DOHH2 (cell line): ENCODE results near the gene ZNF507.
"Not testable (repeated sequence)": the region's sequence is repeated elsewhere in the genome, so short reads cannot be mapped to it uniquely, and the experiment has no call there.

Experiments
- H3F3A ChIP-seq: fragments of 200-600 bp; sonication (generic), shearing (Covaris generic); 2 replicates; pipeline ENCODE4 v1.6.0; 2016; ENCODE audit warnings: antibody characterized with exemption, mild to moderate bottlenecking; ENCODE audit not compliant: control insufficient read depth, insufficient read depth
- H3K27ac ChIP-seq: fragments of 200-600 bp; sonication (generic); 2 replicates; pipeline ENCODE4 v1.5.1; 2014; ENCODE audit warnings: low read depth, mild to moderate bottlenecking, low read length, moderate library complexity
- H3K27me3 ChIP-seq: fragments of 200-600 bp; sonication (generic); 2 replicates; pipeline ENCODE4 v1.6.1; 2014; ENCODE audit warnings: mild to moderate bottlenecking, low read length, mixed read lengths; ENCODE audit not compliant: control insufficient read depth
- H3K36me3 ChIP-seq: fragments of 200-600 bp; sonication (generic); 2 replicates; pipeline ENCODE4 v1.6.1; 2014; ENCODE audit warnings: mild to moderate bottlenecking, low read length, moderate library complexity, mixed read lengths; ENCODE audit not compliant: control insufficient read depth
- H3K4me1 ChIP-seq: fragments of 200-600 bp; sonication (generic); 2 replicates; pipeline ENCODE4 v1.6.1; 2014; ENCODE audit warnings: mild to moderate bottlenecking, low read length, mixed read lengths; ENCODE audit not compliant: control insufficient read depth
- H3K4me2 ChIP-seq: fragments of 200-600 bp; sonication (generic); 2 replicates; pipeline ENCODE4 v1.6.0; 2014; ENCODE audit warnings: mild to moderate bottlenecking, low read length, moderate library complexity
- H3K4me3 ChIP-seq: fragments of 200-600 bp; sonication (generic); 2 replicates; pipeline ENCODE4 v1.5.1; 2014; ENCODE audit warnings: mild to moderate bottlenecking, low read length, mixed read lengths
- H3K79me2 ChIP-seq: fragments of 200-600 bp; sonication (generic); 2 replicates; pipeline ENCODE4 v1.6.1; 2014; ENCODE audit warnings: mild to moderate bottlenecking, low read length, mixed read lengths; ENCODE audit not compliant: control insufficient read depth
- H3K9me2 ChIP-seq: fragments of 200-600 bp; sonication (generic); replicated peaks from 2 replicates; pipeline ENCODE4 v1.6.1; 2014; ENCODE audit warnings: mild to moderate bottlenecking, low read length, mixed read lengths; ENCODE audit not compliant: control insufficient read depth
- H3K9me3 ChIP-seq: fragments of 200-600 bp; sonication (generic); 2 replicates; pipeline ENCODE4 v1.6.1; 2014; ENCODE audit warnings: antibody characterized with exemption, low read length, mixed read lengths; ENCODE audit not compliant: control insufficient read depth, insufficient read depth
- H4K20me1 ChIP-seq: fragments of 200-600 bp; sonication (generic); 2 replicates; pipeline ENCODE4 v1.6.0; 2014; ENCODE audit warnings: low read depth, mild to moderate bottlenecking, antibody characterized with exemption, low read length, moderate library complexity; ENCODE audit not compliant: control insufficient read depth, insufficient read depth
- CTCF ChIP-seq: fragments of 200-600 bp; sonication (generic); IDR thresholded peaks from one replicate; pipeline ENCODE4 v1.5.1; 2014; ENCODE audit warnings: antibody characterized with exemption, mild to moderate bottlenecking, low read depth, low read length; ENCODE audit not compliant: poor library complexity, severe bottlenecking
- EZH2phosphoT487 ChIP-seq: fragments of 200-600 bp; sonication (generic); IDR thresholded peaks from 2 replicates; pipeline ENCODE4 v1.6.1; 2017; ENCODE audit warnings: borderline replicate concordance, mild to moderate bottlenecking, antibody characterized with exemption, low read length, moderate library complexity, mixed read lengths

Gene ZNF507

GRCh38 chr19:32421589-32422361 lies 76.4 kb downstream of the ZNF507 start:
- H3K4me1 ChIP-seq: peaks cover 31% of the 10 kb centered on the region
- no peaks in the 10 kb centered on the region for H4K20me1 ChIP-seq
- no peaks in the 10 kb centered on the region for H3K9me2 ChIP-seq
- peaks cover 7% of the 10 kb centered on the region; the same call in 1 of the 2 replicates for H3F3A ChIP-seq
- H3K79me2 ChIP-seq: peaks cover 3% of the 10 kb centered on the region; the same call in 1 of the 2 replicates
- no peaks in the 10 kb centered on the region for H3K27me3 ChIP-seq
- no peak for TF ChIP-seq EZH2phosphoT487
- no peak for TF ChIP-seq CTCF
- no peaks in the 10 kb centered on the region for H3K9me3 ChIP-seq
- H3K36me3 ChIP-seq: peaks cover 19% of the 10 kb centered on the region
- H3K4me3 ChIP-seq: peak overlapping the region; percentile 55
- peak overlapping the region; percentile 79 for H3K27ac ChIP-seq
- peak overlapping the region; percentile 75 for H3K4me2 ChIP-seq

DNA sequence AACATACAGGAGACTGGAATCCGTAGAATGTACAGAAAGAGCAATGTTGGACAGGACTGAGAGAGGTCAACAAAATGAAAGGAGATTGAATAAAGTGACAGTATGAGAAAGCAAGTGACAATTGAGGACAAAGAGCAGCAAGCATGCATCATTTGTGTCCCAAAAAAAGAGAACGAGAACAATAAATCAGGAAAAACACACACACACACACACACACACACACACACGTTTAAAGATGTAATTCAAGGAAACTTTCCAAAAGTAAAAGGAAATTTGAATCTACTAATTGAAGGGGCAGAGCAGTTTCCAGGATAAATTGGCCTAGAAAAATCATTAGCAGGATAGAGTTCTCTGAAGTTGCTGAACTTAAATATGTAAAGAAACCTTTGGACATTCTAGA lies 77.0 kb downstream of the ZNF507 start:
- Histone ChIP-seq H3K79me2 (peaks cover 8% of the 10 kb centered on the region), H3K4me2 (peak overlapping the region; percentile 75), H3K27me3 (no peaks in the 10 kb centered on the region), H3K36me3 (peaks cover 20% of the 10 kb centered on the region), H3K4me1 (peaks cover 31% of the 10 kb centered on the region), H3K4me3 (peak overlapping the region; percentile 55), H3K9me2 (no peaks in the 10 kb centered on the region), H3F3A (peaks cover 7% of the 10 kb centered on the region; the same call in 1 of the 2 replicates), H4K20me1 (no peaks in the 10 kb centered on the region), H3K27ac (peak overlapping the region; percentile 79), H3K9me3 (no peaks in the 10 kb centered on the region)
- no peak for TF ChIP-seq CTCF
- no peak for TF ChIP-seq EZH2phosphoT487

DNA sequence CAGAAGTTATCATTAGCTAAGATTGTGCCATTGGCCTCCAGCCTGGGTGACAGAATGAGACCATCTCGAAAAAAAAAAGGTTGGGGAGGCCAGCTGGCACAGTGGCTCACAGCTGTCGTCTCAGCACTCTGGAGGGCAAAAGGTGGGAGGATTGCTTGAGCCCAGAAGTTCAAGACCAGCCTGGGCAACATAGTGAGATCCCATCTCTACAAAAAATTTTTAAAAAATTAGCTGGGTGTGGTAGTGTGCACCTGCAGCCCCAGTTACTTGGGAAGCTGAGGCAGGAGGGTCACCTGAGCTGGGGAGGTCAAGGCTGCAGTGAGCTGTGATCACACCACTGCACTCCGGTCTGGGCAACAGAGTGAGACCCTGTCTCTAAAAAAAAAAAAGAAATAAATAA lies 78.5 kb downstream of the ZNF507 start:
- H3F3A ChIP-seq, H3K27me3 ChIP-seq, H3K9me3 ChIP-seq, H3K4me3 ChIP-seq, H3K9me2 ChIP-seq, H3K27ac ChIP-seq, H4K20me1 ChIP-seq, H3K79me2 ChIP-seq, H3K4me2 ChIP-seq: not testable (repeated sequence)
- H3K4me1 ChIP-seq: peaks cover 31% of the 10 kb centered on the region
- H3K36me3 ChIP-seq: peaks cover 20% of the 10 kb centered on the region

GRCh38 chr19:32427536-32427935 lies 82.1 kb downstream of the ZNF507 start:
- Histone ChIP-seq H3K79me2 (peaks cover 14% of the 10 kb centered on the region), H3K36me3 (peaks cover 15% of the 10 kb centered on the region), H3K9me3 (no peaks in the 10 kb centered on the region), H3F3A (no peaks in the 10 kb centered on the region), H3K4me3 (no peak overlapping the region), H3K9me2 (no peaks in the 10 kb centered on the region), H3K4me1 (peaks cover 15% of the 10 kb centered on the region), H3K27ac (no peak overlapping the region), H3K27me3 (no peaks in the 10 kb centered on the region), H4K20me1 (no peaks in the 10 kb centered on the region), H3K4me2 (no peak overlapping the region)
- no peak for TF ChIP-seq EZH2phosphoT487
- no peak for TF ChIP-seq CTCF
